HepG2 (cell line): ENCODE results near the gene DEUP1. TPM values are rescaled to one million over a fixed set of nuclear protein-coding genes. Genes with fewer than 3 reads are reported as not detected.

Experiments
- ATAC-seq: fragments of 200-7000 bp; cut with Tn5 transposase; 3 replicates; pipeline ENCODE4 v1.9.1; 2020; ENCODE audit warnings: mild to moderate bottlenecking, moderate library complexity
- BruUV-seq: library from RNA; stranded (reverse); fragments of 400-500 nt; replicated peaks from 2 replicates; lab custom pipeline; 2021; lab: Mats Ljungman, UMichigan
- CTCF ChIA-PET: fragments of 300-600 bp; formaldehyde crosslinking; extraction: SDS; loops from one replicate; lab custom pipeline; 2021; ENCODE audit warnings: low total read pairs, inconsistent platforms, low intra/inter-chr PET ratio; lab: Yijun Ruan, JAX
- POLR2A ChIA-PET: fragments of 350-600 bp; sonication (Branson Sonifier 250); formaldehyde crosslinking; loops from one replicate; lab custom pipeline; 2020; ENCODE audit warnings: antibody characterized with exemption, inconsistent platforms; lab: Yijun Ruan, JAX
- DNase-seq: peaks from one replicate; pipeline ENCODE4 v3.0.0-alpha.2; 2015; ENCODE audit warnings: low spot score
- FAIRE-seq: peaks from 3 replicates; lab custom pipeline; 2011; peaks lifted over from hg19 to GRCh38; lab: Jason Lieb, UNC
- H2AFZ ChIP-seq: one replicate; pipeline ENCODE4 v1.6.1; 2011; ENCODE audit warnings: low read length, inconsistent platforms
- H3K27ac ChIP-seq: fragments of 300-600 bp; 3 replicates; pipeline ENCODE4 v1.8.0; 2011; ENCODE audit warnings: mixed run types, mild to moderate bottlenecking, mixed read lengths, low read length, inconsistent platforms; ENCODE audit not compliant: insufficient read depth; ENCODE audit errors: extremely low read length
- H3K27me3 ChIP-seq, 2 experiments: fragments of 200-600 bp in 1 of 2; 2 replicates in 1 of 2; 3 replicates in 1 of 2; pipeline versions ENCODE4 v1.6.0 to v1.8.0; 2011; ENCODE audit warnings: low read length in 2 of 2, mild to moderate bottlenecking in 2 of 2, moderate library complexity in 2 of 2, inconsistent platforms in 1 of 2; ENCODE audit not compliant: insufficient read depth in 2 of 2, control insufficient read depth in 1 of 2
- H3K36me3 ChIP-seq, 2 experiments: fragments of 200-600 bp in 1 of 2; replicated peaks in 1 of 2; 2 replicates in 1 of 2; 3 replicates in 1 of 2; pipeline versions ENCODE4 v1.5.1 to v1.8.0; 2011; ENCODE audit warnings: low read length in 2 of 2, inconsistent platforms in 1 of 2; ENCODE audit not compliant: insufficient read depth in 2 of 2, control insufficient read depth in 1 of 2
- H3K4me1 ChIP-seq: 2 replicates; pipeline ENCODE4 v1.5.1; 2012; ENCODE audit warnings: low read length, inconsistent platforms; ENCODE audit not compliant: insufficient read depth
- H3K4me2 ChIP-seq: 2 replicates; pipeline ENCODE4 v1.6.0; 2011; ENCODE audit warnings: low read depth, low read length, inconsistent platforms
- H3K4me3 ChIP-seq, 3 experiments: fragments of 200-600 bp in 1 of 3; sonication (generic), shearing (Covaris generic) in 1 of 3; replicated peaks in 1 of 3; 2 replicates each; pipeline ENCODE4 v1.5.1; 2011 to 2016; ENCODE audit warnings: low read length in 3 of 3, inconsistent platforms in 2 of 3, low read depth in 2 of 3, mild to moderate bottlenecking in 2 of 3, control low read depth in 1 of 3, mixed read lengths in 1 of 3; ENCODE audit not compliant: insufficient read depth in 1 of 3
- H3K79me2 ChIP-seq: one replicate; pipeline ENCODE4 v1.6.1; 2011; ENCODE audit warnings: low read length, inconsistent platforms; ENCODE audit not compliant: insufficient read depth
- H3K9ac ChIP-seq: 2 replicates; pipeline ENCODE4 v1.6.0; 2011; ENCODE audit warnings: mild to moderate bottlenecking, low read depth, low read length, inconsistent platforms; ENCODE audit not compliant: insufficient read depth
- H3K9me3 ChIP-seq: 2 replicates; pipeline ENCODE4 v1.5.1; 2012; ENCODE audit warnings: mild to moderate bottlenecking, low read length
- H4K20me1 ChIP-seq: 2 replicates; pipeline ENCODE4 v1.6.0; 2011; ENCODE audit warnings: inconsistent platforms, mild to moderate bottlenecking, low read length, moderate library complexity; ENCODE audit not compliant: insufficient read depth
- CEBPG ChIP-seq: IDR thresholded peaks from 2 replicates; pipeline ENCODE4 v1.6.1; 2016
- CERS6 ChIP-seq: sonication (generic); formaldehyde crosslinking; IDR thresholded peaks from 2 replicates; pipeline ENCODE4 v1.5.0; 2020; ENCODE audit warnings: missing genetic modification reagents
- FIP1L1 ChIP-seq: fragments of 200-400 bp; formaldehyde crosslinking; IDR thresholded peaks from 2 replicates; pipeline ENCODE4 v1.6.1; 2018; ENCODE audit warnings: low read depth, mild to moderate bottlenecking, low read length, moderate library complexity, borderline replicate concordance; ENCODE audit not compliant: insufficient read depth
- HES4 ChIP-seq: sonication (generic); formaldehyde crosslinking; IDR thresholded peaks from 2 replicates; pipeline ENCODE4 v1.9.0; 2021; ENCODE audit warnings: mild to moderate bottlenecking, missing genetic modification reagents, borderline replicate concordance
- MAZ ChIP-seq, 2 experiments: sonication (generic) in 1 of 2; formaldehyde crosslinking in 1 of 2; IDR thresholded peaks; 2 replicates each; pipeline versions ENCODE4 v1.5.0 to v1.6.1; 2012 to 2020; ENCODE audit warnings: low read depth in 2 of 2, mild to moderate bottlenecking in 2 of 2, borderline replicate concordance in 1 of 2, improper control_type of control experiment in 1 of 2, low read length in 1 of 2, missing genetic modification reagents in 1 of 2, moderate library complexity in 1 of 2
- RXRA ChIP-seq: sonication (generic); formaldehyde crosslinking; IDR thresholded peaks from 2 replicates; pipeline ENCODE4 v1.5.1; 2020; ENCODE audit warnings: missing genetic modification reagents
- SIX4 ChIP-seq: sonication (generic); formaldehyde crosslinking; IDR thresholded peaks from 2 replicates; pipeline ENCODE4 v1.4.0; 2020; ENCODE audit warnings: missing genetic modification reagents
- ZBTB8A ChIP-seq: sonication (generic); formaldehyde crosslinking; IDR thresholded peaks from 2 replicates; pipeline ENCODE4 v1.4.0; 2020; ENCODE audit warnings: mild to moderate bottlenecking, low read depth, missing genetic modification reagents, borderline replicate concordance
- ZNF496 ChIP-seq: sonication (generic); formaldehyde crosslinking; IDR thresholded peaks from 2 replicates; pipeline ENCODE4 v1.8.1; 2023; ENCODE audit warnings: mild to moderate bottlenecking, moderate library complexity, missing genetic modification reagents; ENCODE audit not compliant: insufficient replicate concordance
- ZNF552 ChIP-seq: sonication (generic); formaldehyde crosslinking; IDR thresholded peaks from 2 replicates; pipeline ENCODE4 v1.9.0; 2022; ENCODE audit warnings: missing genetic modification reagents, mild to moderate bottlenecking, borderline replicate concordance
- ZNF720 ChIP-seq: sonication (generic); formaldehyde crosslinking; IDR thresholded peaks from 2 replicates; pipeline ENCODE4 v1.4.0; 2020; ENCODE audit warnings: missing genetic modification reagents
- ZNF83 ChIP-seq: sonication (generic); formaldehyde crosslinking; IDR thresholded peaks from 2 replicates; pipeline ENCODE4 v1.4.0; 2020; ENCODE audit warnings: missing genetic modification reagents, mild to moderate bottlenecking, borderline replicate concordance
- WGBS: methylation state at CpG from one replicate; pipeline ENCODE4 v1.1.6; 2017; ENCODE audit warnings: low lambda C conversion rate; 5-methylcytosine and 5-hydroxymethylcytosine counted together
- in situ Hi-C: cut with HindIII; loops from 2 replicates; pipeline ENCODE4 v1.10.0; 2017; ENCODE audit warnings: low pct_unique_long_range_greater_than_20kb; ENCODE audit not compliant: extremely low pct_ligation_motif_present
- intact Hi-C: fragments of 100-400 bp; cut with micrococcal nuclease; formaldehyde crosslinking; loops from one replicate; pipeline ENCODE4 v1.10.0; 2022; ENCODE audit not compliant: unreplicated experiment
- polyA plus RNA-seq, 8 experiments: library from polyadenylated mRNA; depleted of rRNA in 3 of 8; stranded (reverse) in 7 of 8; unstranded in 1 of 8; fragments of >200 nt; fragmentation: Illumina TruSeq in 4 of 8; extraction: Trizol in 4 of 8; gene quantifications; 2 replicates each; pipeline versions ENCODE4 v1.2.1 to v1.2.3, GENCODE V29; 2011 to 2016; ENCODE audit warnings: low read depth in 4 of 8, missing spikeins in 1 of 8, mixed read lengths in 1 of 8; ENCODE audit not compliant: insufficient read depth in 1 of 8
- total RNA-seq, 5 experiments: library from RNA; depleted of rRNA; stranded (reverse); fragments of >200 nt; fragmentation: Illumina TruSeq; extraction: Trizol; gene quantifications; 2 replicates each; pipeline ENCODE4 v1.2.3, GENCODE V29; 2016; ENCODE audit warnings: low read depth in 1 of 5

DEUP1 gene
- total and polyA plus RNA-seq, 2 of the 13 experiments (the other 11 are each of a cell fraction or from before 2014, with no cell fraction given): not detected

GRCh38 chr11:93370260-93370659, 39.7 kb downstream of the DEUP1 start:
- no TSS peak for BruUV-seq
- DNase-seq (no peak), FAIRE-seq (no peak), ATAC-seq (no peak)
- no peaks in the 10 kb centered on the region for H3K9me3 ChIP-seq
- intact Hi-C loops (no loop called here), in situ Hi-C loops (no loop called here)
- no peak overlapping the region for H3K9ac ChIP-seq
- H3K79me2 ChIP-seq: no peaks in the 10 kb centered on the region
- no peaks in the 10 kb centered on the region for H4K20me1 ChIP-seq
- H3K4me1 ChIP-seq: no peaks in the 10 kb centered on the region
- H2AFZ ChIP-seq: no peak overlapping the region
- H3K4me3 ChIP-seq: no peak overlapping the region
- POLR2A ChIA-PET: no interaction called here
- H3K27me3 ChIP-seq: no peaks in the 10 kb centered on the region
- H3K27ac ChIP-seq: no peak overlapping the region
- CTCF ChIA-PET: no interaction called here
- no peak overlapping the region for H3K4me2 ChIP-seq
- 9% methylated on average over 2 of the region's 2 CpGs for WGBS
- no peak for TF ChIP-seq CEBPG (CRISPR knock-in tag)
- no peaks in the 10 kb centered on the region for H3K36me3 ChIP-seq

- intact Hi-C loops (no loop called here), in situ Hi-C loops (no loop called here)
- Histone ChIP-seq H3K9ac (no peak overlapping the region), H3K27ac (no peak overlapping the region), H4K20me1 (no peaks in the 10 kb centered on the region), H3K4me2 (no peak overlapping the region), H3K4me3 (no peak overlapping the region), H2AFZ (no peak overlapping the region), H3K9me3 (no peaks in the 10 kb centered on the region), H3K36me3 (no peaks in the 10 kb centered on the region), H3K27me3 (peaks cover 1 to 4% of the 10 kb centered on the region in 2 experiments; a peak in 1 of 5 replicates), H3K4me1 (no peaks in the 10 kb centered on the region), H3K79me2 (no peaks in the 10 kb centered on the region)
- TF ChIP-seq ZNF496 (CRISPR knock-in tag): no peak
- no TSS peak for BruUV-seq
- ChIA-PET POLR2A (no interaction called here), CTCF (no interaction called here)
- FAIRE-seq (no peak), DNase-seq (no peak), ATAC-seq (no peak)
These were observed 59.2 kb downstream of the DEUP1 start for GRCh38 chr11:93389737-93390136.

GRCh38 chr11:93392867-93393266, 62.3 kb downstream of the DEUP1 start:
- BruUV-seq: no TSS peak
- ATAC-seq (no peak), FAIRE-seq (no peak), DNase-seq (no peak)
- WGBS: 0% methylated on average over 3 of the region's 3 CpGs
- no peak overlapping the region for H3K9ac ChIP-seq
- in situ Hi-C loops: no loop called here
- H3K9me3 ChIP-seq: no peaks in the 10 kb centered on the region
- H3K4me2 ChIP-seq: no peak overlapping the region
- no peaks in the 10 kb centered on the region for H4K20me1 ChIP-seq
- H3K27me3 ChIP-seq: peaks cover 1 to 4% of the 10 kb centered on the region in 2 experiments; a peak in 1 of 5 replicates
- H3K79me2 ChIP-seq: no peaks in the 10 kb centered on the region
- intact Hi-C loops: no loop called here
- H2AFZ ChIP-seq: no peak overlapping the region
- no peak overlapping the region for H3K4me3 ChIP-seq
- H3K36me3 ChIP-seq: no peaks in the 10 kb centered on the region
- ChIA-PET CTCF (no interaction called here), POLR2A (no interaction called here)
- H3K27ac ChIP-seq: no peak overlapping the region
- H3K4me1 ChIP-seq: no peaks in the 10 kb centered on the region
- no peak for TF ChIP-seq ZNF83
- TF ChIP-seq CERS6: no peak
- no peak for TF ChIP-seq HES4 (CRISPR knock-in tag)
- TF ChIP-seq RXRA (CRISPR knock-in tag): no peak
- TF ChIP-seq SIX4 (CRISPR knock-in tag): no peak
- TF ChIP-seq ZNF552: no peak
- no peak for TF ChIP-seq ZBTB8A (CRISPR knock-in tag)
- TF ChIP-seq MAZ (IDR thresholded peaks at IDR 0.05; ENCODE audit: borderline replicate concordance, low read depth, low read length): no peak
- TF ChIP-seq MAZ (CRISPR knock-in tag; IDR thresholded peaks at IDR 0.05; ENCODE audit: low read depth): no peak
- no peak for TF ChIP-seq ZNF720 (CRISPR knock-in tag)
- TF ChIP-seq FIP1L1: no peak
